Activated CD4-positive, alpha-beta T cell treated with anti-CD3 and anti-CD28 coated beads, Interleukin-2, amount 50 U/mL, for 48 hours (primary cell): ENCODE data around the gene P2RX2.
"Not testable (repeated sequence)": the region's sequence is repeated elsewhere in the genome, so short reads cannot be mapped to it uniquely, and the experiment has no call there.

ENCODE experiments used
- DNase-seq, 2 experiments: peaks; one replicate each; pipeline ENCODE4 v3.0.0-alpha.2; 2020

P2RX2 gene

DNA sequence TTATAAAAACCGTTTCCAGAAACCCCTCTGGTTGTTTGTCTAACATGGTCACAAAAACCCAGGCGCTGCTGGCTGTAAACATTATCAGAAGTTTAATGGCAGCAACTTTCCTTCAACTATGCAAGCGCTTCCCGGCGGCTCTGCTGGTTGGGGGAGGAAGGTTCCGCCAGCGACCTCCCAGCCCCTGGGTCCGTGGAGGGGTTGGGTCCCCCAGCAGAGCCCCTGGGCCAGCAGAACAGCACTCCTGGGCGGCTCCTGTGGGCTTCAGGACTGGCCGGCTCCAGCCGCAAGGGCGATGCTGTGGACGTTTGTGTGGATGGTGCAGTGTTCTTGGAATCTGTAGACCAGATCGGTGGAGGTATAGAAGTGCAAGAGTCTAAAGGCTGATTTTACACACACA, 34.1 kb upstream of the P2RX2 start:
- no peak for DNase-seq

DNA sequence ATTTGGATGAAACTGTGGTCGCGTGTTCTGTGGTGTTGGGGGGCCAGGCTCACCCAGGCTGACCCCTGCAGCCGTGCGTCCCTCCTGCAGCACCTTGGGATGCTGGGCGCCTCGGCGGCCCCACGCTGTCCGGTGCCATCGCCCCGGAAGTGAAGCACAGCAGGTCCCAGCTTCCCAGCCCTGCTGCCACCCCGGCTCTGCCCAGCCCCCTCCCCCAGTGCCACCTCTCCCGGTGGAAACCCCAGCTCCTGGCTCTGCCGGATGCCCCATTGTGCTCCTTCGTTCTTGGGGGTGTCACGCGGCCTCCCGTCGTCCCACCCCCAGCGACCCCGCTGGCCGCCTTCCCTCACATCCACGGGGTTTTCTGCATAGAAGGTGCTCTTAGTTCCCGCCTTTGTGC, 33.4 kb upstream of the P2RX2 start:
- no peak for DNase-seq

DNA sequence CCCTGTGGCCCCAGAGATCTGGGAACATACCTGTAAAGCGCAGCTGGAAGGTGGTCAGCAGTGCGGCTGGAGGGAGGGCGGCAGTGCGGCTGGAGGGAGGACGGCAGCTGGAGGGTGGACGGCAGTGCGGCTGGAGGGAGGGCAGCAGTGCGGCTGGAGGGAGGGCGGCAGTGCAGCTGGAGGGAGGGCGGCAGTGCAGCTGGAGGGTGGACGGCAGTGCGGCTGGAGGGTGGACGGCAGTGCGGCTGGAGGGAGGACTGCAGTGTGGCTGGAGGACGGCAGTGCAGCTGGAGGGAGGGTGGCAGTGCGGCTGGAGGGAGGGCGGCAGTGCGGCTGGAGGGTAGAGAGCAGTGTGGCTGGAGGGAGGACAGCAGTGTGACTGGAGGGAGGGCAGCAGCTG, 31.6 kb upstream of the P2RX2 start:
- DNase-seq, result no peak

DNA sequence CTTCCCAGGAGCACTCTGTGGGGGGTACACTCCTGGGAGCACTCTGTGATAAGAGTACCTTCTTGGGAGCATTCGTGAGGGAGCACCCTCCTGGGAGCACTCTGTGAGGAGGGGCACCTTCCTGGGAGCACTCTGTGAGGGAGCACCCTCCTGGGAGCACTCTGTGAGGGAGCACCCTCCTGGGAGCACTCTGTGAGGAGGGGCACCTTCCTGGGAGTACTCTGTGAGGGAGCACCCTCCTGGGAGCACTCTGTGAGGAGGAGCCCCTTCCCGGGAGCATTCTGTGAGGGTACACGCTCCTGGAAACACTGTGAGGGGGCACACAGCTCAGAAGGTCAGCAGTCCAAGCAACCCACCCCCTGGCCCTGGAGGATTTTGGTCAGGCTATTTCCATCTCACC, 30.8 kb upstream of the P2RX2 start:
- no peak for DNase-seq

DNA sequence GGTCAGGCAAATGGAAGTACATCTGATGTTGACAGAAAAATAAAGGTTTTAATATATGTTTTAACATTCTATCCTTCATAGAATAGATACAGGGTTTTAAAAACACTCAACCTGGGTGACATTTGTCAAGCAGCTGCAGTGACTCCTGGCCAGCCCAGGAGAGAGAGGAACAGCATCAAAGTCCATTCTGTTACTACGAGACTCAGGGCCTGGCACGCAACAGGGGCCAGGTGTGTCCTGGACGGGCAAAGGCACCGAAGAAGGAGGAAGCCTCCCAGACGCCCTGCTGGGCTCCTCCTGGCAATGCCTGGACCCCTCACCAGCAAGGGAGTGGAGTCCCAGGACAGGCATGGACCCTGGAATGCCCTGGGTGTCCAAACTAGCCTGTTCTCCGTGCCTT, 30.3 kb upstream of the P2RX2 start:
- DNase-seq, result no peak

DNA sequence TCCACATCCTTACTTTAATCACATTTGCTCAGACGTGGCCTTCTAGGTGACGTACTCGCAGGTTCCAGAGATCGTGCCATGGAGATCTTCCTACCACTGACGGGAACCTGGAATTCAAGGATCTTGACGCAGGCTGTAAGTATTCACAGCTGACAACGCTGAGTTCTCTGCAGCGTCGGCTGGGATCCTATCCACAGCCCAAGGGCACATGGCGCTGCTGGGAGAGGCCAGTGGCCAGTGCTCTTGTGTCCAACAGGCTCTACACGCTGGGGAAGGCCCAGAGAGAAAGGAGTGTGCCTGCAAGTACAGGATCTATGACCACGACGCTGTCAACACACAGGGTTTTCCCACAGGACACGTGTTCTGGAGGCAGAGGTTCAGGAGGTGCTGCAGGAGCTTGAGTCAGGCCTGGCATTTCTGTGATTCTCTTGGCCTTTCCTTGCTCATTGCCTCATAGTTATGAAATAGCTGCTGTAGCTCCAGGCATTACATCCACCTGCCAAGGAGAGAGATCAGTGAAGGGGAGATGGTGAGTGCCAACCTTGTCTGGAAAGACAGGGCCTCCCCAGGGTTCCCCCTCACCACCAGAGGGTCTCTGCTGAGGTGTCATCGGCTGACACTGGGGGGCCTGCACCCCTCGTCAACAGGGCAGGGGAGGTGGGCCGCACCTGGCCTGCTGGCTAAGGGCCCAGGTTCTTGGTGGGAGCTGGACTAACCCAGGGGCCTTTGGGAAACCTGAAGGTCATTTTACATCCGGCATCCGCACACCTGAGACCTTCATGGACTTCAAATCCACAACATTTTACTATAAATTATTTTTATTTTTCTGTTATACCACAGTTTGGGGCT, 29.5 kb upstream of the P2RX2 start:
- DNase-seq, result no peak

DNA sequence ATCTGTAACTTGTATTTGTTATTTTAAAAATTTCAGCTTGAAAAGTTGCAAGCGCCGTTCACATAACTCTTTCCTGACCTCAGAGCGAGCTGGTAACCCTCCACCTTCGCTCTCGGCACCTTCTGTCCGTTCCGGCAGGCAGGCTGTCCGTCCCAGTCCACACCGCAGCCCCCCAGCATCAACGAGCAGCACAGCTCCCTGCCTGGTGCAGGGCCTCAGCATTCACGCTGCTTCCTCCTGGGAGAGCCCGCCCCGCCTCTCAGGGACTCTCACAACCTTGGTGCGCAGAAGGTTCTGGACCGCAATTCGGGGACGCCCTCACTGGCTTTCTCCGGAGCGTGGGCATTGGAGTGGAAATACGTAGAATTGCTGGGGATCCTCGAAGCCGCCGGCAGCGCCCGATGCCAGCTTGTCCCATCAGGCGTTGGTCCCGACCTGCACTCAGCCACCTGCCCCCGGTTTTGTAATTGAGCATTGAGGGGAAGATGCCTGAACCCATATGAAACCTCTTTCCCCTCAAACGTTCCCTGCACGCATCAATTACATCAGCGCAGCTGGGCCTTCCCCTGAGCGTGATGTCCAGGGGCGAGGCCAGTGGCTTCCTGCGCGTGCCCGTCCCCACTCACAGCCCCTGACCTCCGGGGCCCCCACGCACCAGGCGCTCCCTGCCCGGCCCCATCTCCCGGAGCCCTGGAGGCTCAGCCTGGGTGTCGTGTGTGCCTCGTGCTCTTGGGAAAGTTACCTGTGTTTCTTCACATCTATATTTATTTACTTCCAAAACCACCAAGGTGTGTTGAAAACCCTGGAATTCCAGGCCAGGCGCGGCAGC, 27.3 kb upstream of the P2RX2 start:
- no peak for DNase-seq

DNA sequence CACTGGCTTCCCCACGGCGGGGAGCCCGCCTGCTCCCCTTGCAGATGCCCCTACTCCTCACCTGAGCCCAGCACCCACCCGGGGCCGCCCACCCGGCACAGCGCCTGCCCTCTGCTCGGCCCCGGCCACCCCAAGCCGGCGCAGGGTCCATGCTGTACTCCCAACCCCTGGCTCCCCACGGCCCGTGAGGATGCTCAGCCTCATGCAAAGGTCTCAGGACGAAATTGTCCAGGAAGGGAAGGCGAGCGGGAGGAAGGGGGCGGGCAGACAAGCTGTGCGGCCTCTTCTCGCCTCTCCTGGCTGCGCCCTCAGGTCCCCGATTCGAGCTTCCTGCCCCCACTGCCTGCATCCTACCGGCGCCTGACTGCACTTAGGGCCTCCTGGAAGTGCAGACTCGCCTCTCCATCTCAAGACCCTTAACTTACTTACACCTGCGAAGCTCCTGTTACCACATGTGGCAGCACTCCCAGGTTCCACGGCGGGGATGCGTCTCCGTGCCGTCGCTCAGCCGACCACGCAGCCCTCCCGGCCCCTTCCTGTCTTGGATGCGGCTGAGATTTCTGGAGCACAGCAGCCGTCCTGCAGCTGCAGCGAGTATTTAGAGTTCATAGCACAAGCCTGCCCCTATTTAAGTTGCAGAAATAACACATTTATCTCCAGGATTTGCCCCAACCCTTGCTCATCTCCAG, 26.1 kb upstream of the P2RX2 start:
- DNase-seq, result no peak

DNA sequence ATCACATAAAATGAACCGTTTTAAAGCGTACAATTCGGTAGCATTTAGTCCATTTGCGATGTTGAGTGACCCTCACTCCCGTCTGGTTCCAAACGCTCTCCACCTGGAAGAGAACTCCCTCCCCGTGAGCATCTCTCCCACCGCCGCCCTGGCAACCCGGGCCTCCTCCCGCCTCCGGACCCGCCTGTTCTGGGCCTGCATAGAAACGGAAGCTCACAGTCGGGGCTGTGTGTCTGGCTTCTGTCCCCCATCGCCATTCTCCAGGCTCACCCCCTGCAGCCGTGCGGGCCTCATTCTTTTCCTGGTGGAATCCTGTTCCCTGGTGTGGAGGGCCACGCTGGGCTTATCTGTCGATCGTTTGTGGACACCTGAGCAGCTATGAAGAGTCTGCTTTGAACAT, 25.5 kb upstream of the P2RX2 start:
- no peak for DNase-seq

DNA sequence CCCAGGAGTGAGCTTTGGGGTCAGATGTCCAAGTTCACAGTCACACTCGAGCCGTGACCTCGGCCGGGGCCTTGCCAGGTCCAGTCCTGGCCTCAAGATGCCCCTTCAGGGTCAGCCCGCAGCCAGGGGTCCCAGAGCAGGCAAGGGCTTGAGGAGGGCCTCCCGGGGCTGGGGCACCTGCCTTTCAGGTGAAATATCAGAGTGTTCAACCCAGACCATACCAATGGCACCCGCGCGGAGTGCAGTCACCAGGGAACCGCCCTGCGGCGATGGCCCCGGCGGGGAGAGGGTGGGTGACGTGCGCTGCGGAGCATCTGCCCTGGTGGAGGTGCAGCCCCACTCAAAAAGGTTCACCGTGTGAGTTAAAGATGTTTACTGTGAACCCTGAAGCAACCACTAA, 25.1 kb upstream of the P2RX2 start:
- DNase-seq, result no peak

DNA sequence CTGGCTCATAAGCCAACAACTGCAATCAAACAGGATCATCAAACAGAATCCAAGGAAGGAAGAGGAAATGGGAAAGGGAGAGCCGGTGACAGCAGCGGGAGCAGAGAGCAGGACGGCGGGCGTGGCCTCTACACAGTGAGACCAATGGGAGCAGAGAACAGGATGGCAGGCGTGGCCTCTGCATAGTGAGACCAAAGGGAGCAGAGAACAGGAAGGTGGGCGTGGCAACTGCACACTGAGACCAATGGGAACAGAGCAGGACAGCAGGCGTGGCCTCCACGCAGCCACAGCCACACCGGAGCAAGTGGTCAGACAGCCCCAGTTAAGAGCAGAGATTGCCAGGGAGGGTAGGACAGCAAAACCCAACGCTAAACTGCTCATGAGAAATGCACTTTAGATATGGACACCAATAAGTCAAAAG, 24.6 kb upstream of the P2RX2 start:
- DNase-seq, result peak; percentile 24 to 48

DNA sequence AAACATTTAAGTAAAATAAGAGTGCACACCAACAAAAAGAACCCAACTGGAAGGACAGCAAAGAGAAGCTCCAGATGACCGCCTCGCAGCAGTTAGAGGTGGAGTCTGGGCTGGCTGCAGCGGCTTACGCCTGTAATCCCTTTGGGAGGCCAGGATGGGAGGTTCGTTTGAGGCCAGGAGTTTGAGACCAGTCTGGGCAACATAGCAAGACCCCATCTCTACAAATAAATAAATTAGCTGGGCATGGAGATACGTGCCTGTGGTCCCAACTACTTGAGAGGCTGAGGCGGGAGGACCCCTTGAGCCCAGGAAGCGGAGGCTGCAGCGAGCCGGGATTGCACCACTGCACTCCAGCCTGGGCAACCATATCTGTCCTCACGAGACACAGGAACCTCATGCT, 23.4 kb upstream of the P2RX2 start:
- DNase-seq, result no peak

DNA sequence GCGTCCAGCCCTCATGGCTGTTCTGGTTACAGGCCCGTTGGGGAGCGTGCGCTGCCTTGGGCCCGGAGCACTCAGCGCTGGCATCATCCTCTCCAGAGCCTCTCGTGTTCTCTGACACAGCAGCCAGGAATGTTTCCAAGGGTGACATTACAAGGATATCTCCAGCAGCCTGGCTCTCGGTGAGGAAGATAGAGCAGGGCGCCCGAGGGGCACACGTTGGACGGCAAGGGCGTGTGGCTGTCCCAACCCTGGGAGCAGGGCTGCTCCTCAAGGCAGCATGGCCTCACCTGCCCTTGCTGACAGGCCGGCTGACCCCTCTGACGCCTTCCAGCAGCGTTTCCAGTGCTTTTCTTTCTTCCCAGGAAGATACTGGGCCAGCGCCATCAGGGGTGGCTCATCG, 22.6 kb upstream of the P2RX2 start:
- no peak for DNase-seq

DNA sequence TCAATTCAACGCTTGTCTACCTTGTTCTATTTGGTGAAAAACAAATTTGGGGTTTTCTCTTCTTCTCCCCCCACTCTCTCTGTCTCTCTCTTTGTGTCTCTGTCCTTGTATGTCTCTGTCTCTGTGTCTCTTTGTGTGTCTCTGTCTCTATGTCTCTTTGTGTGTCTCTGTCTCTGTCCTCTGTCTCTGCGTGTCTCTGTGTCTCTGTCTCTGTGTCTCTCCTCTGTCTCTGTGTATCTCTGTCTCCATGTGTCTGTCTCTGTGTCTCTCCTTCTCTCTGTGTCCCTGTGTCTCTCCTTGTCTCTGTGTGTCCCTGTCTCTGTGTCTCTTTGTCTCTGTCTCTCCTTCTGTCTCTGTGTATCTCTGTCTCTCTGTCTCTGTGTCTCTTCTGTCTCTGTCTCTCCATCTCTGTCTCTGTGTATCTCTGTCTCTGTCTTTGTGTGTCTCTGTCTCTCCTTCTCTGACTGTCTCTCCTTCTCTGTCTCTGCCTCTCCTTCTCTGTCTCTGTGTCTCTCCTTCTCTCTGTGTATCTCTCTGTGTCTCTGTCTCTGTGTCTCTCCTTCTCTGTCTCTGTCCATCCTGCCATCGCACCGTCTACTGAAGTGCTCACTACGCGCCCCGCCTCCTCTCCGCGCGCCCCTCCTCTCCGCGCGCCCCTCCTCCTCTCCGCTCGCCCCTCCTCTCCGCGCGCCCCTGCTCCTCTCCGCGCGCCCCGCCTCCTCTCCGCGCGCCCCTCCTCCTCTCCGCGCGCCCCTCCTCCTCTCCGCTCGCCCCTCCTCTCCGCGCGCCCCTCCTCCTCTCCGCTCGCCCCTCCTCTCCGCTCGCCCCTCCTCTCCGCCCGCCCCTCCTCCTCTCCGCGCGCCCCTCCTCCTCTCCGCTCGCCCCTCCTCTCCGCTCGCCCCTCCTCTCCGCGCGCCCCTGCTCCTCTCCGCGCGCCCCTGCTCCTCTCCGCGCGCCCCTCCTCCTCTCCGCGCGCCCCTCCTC, 21.0 kb upstream of the P2RX2 start:
- peak in 1 of 2 experiments; percentile 28 for DNase-seq

DNA sequence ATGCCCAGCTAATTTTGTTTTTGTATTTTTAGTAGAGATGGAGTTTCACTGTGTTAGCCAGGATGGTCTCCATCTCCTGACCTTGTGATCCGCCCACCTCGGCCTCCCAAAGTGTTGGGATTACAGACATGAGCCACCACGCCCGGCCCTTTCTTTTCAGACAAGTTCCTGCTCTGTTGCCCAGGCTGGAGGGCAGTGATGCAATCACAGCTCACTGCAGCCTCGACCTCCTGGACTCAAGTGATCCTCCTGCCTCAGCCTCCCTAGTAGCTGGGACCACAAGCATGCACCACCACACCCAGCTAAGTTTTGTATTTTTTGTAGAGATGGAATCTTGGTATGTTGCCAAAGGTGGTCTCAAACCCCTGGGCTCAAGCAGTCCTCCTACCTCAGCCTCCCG, 19.1 kb upstream of the P2RX2 start:
- not testable (repeated sequence) for DNase-seq

DNA sequence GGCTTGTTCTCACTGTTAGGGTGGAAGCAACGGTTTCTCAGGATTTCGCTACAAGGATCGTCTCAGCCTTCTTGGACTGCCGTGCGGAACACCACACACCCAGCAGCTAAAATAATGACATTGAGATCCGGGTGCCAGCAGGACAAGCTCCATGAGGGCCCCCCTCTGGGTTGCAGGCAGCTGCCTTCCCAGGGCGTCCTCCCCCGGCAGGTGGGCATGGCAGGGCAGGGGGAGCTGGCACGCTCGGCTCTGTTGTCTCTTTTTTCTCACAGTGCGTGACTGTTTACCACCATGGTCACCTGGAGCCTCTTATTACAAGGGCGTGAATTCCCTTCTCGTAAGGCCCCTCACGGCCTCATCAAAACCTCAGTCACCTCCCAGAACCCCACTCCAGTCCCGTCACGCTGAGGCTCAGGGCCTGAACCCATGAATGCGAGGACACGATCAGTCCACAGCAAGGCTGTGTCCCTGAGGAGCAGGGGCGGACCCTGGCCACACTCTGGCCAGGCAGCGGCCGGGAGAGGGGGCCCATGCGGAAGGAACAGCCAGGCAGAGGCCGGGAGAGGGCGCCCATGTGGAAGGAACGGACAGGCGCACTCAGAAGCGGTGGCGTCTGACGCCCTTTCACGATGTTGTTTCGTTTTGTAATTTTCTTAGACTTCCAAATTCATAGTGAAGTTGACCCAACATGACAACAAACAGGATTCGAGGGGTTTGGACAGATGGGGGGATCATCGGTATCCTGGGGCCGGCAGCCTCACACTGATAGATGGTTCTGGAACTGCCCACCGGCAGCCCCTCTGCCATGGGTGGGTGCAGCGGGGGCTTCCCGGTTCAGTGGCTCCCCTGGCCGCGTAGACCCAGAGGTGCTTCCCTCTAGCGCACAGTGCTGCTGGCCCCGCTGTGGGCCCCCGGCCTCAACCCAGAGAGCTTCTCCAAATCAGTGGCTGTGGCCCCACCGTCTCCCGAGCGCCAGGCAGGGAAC, 18.2 kb upstream of the P2RX2 start:
- peak; percentile 41 to 57 for DNase-seq

DNA sequence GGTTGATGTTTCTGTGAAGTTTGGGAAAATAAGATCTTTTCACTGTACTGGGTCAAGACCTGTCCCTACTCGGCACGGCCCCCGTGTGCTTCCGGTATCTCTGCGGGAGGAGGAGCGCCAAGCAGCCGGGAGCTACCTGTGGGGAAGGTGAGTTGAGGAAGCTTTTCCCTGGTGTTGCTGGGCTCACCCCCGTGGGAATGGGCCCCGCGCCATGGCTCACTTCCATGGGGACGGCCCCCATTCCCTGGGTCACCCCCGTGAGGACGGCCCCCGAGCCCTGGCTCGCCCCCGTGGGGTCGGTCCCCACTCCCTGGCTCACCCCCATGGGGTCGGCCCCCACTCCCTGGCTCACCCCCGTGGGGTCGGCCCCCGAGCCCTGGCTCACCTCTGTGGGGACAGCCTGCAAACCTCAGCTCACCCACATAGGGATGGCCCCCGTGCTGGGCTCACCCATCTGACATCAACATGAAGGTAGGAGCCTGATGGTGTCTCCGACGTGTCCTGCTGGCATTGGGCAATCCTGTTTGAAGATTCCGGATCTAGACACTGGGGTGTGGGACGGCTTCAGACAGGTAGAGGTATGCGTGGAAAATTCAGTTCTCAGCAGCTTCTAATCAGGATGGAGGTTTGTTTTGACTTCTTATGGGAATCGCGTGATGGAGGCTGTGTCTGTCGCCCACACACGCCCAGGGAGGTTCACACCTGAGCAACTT, 17.2 kb upstream of the P2RX2 start:
- DNase-seq, result no peak

DNA sequence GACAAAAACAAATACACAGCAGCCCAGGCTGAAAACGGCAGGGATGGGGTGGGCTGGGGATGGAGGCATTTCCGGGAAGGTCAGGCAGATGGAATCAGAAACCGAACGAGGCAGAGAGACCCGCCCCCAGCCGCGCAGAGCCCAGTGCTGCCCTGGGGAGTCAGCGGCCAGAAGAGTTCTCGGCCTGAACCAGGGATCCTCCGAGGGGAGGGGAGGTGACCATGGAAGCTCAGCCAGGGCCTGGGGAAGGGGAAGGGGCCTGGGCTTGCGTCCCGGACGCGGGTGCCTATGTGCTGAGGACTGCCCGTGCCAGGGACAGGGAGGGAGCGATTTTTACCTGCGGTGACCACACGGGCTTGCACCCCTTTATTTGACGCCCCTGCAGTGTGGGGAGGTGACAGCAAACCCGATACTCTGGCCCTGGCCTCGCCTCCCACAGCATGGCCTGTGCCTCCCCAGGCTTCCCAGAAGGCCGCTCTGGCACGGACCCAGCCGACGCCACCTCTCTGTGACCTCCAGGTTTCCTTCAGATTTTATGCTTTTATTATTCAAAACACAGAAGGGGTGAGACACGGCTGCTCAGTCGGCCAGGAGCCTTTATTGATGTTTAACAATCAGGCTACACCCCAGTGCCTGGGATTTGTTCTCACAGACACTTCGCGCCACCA, 15.9 kb upstream of the P2RX2 start:
- no peak for DNase-seq

DNA sequence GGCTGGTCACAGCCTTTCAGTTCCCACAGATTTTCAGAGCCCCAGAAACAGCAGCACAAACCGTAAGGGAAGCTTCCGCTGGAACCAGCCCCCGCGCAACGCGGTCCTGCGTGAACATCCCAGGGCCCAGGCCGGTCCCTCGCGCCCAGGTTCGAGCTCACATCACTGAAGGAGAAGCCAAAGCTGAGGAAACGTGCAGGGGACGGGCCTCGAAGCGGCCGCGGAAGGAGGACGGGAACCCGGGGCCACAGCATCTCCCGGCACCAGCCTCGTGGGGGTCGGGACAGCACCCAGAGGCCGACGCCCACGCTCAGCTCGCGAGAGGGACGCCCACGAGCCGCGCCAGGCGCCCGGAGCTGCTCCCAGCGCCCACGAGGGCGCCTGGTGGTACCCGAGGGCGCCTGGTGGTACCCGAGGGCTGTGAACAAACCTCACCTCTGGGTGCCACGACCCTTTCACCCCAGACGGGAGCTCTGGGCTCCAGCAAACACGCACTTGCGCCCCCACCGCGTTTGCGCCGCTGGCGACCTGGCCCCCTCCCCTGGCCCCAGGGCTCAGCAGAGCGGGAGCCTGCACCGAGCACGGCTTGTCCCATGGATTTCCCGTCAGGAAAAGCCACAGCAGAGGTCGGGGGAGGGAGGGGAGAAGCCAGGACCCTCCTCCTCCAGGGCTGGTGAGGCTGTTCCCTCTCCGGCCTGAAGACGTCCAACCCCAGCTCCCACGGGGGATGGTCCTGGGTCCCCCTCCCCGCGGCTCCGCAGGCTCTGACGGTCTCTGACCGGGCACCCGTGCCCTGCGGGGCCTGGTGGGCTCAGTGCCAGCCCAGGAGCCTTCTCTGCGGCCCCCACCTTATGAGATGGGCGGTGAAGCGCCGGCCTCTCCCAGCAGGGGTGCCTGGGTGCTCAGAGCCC, 15.1 kb upstream of the P2RX2 start:
- DNase-seq, result no peak
